GM19099 (cell line): ENCODE data around the gene ZNF133.

Source experiments
- POLR2A ChIP-seq: IDR thresholded peaks from 3 replicates; pipeline ENCODE4 v1.6.1; 2011; ENCODE audit warnings: low read depth; ENCODE audit not compliant: insufficient read length; ENCODE audit errors: extremely low read depth

The ZNF133 gene

DNA sequence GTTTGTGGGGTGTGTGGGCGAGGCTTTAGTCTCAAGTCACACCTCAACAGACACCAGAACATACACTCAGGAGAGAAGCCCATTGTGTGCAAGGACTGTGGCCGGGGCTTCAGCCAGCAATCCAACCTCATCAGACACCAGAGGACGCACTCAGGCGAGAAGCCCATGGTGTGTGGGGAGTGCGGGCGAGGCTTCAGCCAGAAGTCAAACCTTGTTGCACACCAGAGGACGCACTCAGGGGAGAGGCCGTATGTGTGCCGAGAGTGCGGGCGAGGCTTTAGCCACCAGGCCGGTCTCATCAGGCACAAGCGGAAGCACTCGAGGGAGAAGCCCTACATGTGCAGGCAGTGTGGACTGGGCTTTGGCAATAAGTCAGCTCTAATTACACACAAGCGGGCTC, 27.8 kb downstream of the ZNF133 start:
- no peak for TF ChIP-seq POLR2A

DNA sequence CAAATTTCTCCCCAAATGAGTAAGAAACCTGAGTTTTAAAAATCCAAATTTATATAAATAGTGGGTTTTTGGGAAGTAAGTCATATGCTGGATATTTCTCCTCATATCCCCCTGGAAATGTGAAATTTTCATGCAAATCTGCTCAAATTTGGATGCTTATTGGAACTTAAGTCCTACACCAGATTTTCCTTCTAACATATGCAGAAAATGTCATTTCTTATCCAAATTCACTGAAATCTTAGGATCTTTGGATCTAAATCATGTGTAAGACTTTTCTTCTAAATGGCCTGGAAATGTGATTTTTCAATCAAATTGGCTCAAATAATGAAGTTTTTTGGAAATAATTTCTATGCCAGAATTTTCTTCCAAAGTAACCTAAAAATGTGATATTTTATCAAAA, 33.0 kb downstream of the ZNF133 start:
- TF ChIP-seq POLR2A = no peak

DNA sequence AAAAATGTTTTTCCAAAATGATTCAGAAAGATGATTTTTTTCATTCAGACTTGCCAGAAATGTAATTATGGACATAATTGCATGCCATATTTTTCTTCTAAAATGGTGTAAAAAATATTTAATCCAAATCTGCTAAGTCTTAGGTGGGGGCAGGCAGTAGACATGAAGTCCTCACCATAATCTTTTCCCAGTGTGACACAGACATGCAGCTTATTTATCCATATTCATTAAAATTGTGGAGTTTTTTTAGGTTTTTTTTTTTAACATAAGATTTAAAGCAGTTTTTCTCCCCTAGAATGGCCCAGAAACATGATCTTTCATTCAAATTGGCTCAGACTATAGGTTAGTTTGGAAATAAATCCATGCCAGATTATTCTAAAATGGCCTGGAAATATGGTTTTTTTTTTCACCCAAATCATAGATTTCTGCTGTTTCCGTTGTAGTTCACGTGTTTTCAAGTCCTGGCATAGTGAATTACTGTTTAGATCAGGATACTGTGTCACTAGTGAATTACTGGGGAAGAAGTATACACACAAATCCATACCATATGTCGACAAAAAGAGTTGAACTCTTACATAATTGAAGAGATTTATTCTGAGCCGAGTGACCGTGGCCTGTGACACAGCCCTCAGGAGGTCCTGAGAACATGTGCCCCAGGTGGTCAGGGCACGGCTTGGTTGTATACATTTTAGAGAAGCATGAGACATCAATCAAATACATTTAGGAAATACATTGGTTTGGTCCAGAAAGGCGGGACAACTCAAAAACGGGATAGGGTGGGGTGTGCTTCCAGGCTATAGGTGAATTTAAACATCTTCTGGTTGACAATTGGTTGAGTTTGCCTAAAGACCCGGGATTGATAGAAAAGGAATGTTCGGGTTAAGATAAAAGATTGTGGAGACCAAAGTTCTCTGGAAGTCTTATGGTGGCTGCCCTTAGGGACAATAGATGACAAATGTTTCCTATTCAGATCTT, 33.9 kb downstream of the ZNF133 start:
- TF ChIP-seq POLR2A = no peak

DNA sequence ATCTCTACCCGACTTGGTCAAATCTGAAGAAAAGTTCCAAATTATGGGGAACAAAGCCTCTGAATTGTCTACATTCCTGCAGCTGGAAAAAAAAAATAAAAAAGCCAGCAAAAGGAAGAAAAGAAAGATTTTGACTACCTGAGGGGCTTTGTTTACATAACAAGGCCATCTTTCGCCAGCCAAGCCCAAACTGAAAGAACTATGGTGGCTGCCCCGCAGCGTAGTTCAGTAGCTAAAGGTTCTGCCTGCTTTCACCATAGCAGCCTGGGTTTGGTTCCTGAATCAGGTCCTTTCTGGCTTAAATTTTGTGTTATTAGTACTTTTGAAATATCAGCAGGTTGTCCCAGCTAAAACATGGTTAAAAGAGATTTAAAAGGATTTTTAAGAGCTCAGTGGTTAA, 35.4 kb downstream of the ZNF133 start:
- no peak for TF ChIP-seq POLR2A

DNA sequence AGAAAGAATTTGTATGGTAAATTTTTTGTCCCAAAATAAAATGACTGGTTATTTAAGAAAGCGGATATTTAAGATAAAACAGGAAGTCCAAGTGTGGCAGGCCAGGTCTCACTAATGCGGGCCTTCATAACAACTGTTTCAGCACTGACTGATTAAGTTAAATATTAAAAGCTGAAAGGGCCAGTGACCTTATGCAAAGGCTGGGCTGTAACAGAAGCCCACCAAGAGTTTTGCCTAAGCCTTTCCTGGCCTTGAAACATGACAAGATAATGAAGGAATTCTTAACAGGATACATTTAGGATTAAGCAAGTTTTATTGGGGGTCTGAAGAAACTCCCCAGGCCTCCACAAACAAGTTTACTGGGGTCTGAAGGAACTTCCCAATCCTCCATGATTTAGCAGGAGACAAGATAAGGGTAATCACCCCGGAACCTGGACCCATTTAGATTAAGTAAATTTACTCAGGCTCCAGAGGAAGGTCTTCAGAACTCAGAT, 36.3 kb downstream of the ZNF133 start:
- TF ChIP-seq POLR2A = no peak

DNA sequence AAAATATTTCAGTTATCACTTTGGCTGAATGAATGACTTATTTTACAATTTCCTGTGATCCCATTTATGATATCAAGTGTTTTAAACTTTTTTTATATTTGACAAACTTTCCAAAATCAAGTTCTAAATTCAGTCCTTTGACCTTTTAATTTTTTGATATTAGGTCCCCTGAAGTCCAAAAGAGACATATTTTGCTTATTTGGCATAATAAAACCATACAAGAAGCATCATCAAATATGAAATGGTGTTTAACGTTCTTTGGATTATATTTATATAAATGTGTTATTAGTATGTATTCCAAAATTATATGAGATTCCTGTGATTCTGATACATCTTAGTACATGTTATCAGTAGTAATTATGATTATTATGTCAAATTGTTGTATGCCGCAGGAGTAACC, 38.7 kb downstream of the ZNF133 start:
- no peak for TF ChIP-seq POLR2A

DNA sequence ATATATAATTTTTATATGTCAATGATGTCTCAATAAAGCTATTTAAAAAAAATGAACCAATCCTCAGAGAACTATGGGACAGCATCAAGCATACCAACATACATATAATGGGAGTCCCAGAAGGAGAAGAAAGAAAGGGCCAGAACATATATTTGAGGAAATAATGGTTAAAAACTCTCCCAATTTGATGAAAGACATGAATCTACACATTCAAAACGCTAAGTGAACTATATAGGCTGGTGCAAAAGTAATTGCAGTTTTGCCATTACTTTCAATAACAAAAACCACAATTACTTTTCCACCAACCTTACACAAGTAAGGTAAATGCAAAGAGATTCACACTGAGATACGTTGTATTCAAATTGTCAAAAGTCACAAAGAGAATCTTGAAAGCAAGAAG, 43.4 kb downstream of the ZNF133 start:
- TF ChIP-seq POLR2A = no peak

DNA sequence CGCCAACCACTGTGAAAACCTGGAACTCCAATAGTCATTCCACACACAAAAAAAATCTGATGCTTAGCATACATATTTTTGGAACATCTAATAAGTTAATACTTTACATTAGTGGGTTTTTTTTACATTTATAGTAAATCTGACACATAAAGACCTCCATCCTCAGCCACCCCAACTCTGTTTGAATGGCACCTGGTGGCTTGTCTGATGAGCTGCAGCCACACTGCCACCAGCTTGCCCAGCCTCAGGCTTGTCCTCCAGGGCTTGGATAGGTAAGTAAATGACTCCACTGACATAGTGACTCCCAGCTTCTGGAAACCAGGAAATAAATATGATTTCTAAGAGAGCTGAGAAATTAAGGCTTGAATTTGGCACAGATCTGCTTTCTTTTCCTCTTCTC, 71.5 kb downstream of the ZNF133 start:
- TF ChIP-seq POLR2A = no peak

DNA sequence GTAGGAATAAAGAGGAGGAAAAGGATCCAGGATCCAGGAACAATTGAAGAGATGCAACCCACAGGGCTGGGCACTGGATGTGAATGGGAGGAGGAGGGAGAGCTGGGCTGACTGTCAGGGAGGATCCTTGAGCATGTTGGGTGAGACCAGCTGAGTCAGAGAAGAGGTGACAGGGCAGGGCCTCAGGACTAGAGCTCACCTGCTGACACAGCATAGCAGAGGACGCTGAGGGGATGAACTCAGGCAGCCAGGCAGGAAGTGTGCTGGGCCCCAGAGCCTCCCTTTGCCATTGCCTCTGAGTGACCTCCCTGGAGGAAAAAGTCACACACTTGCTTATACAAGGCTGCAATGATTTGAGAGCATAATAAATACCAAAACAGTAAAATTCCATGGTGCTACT, 72.3 kb downstream of the ZNF133 start:
- no peak for TF ChIP-seq POLR2A

DNA sequence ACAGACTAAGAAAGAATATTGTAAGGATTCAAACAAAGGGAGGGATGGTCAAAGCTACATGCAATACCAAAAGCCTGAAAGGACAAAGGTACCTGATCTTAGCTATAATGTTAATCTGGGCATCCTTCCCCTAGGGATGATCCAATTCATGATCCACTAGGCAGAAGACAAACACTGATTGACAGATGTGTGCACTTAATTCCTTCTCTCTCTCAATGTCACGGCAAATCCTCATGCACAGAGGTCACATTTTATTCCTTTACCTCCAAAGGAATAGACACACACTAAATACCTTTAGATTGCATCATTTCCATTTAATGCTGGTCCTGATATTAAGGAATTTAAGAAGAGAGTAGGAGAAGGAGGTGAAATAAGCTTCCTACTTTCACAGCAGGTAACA, 73.4 kb downstream of the ZNF133 start:
- TF ChIP-seq POLR2A = no peak

DNA sequence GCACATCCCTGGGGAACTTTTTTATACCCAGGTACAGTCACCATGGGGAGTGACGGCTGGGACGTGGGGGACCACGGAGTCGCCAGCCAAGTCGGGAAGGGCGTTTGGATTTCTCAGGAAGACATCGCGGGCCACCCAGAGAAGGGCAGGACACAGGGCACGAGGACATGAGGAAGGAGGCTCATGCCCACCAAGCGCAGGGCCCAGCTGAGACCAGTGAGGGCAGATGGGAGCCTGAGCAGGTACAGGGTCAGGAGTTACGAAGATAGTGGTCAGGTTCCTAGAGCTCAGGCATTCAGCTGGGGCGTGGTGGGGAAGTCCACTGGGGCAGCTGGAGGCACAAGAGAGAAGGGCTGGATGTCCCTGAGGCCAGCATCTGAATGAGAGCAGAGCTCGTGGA, 74.6 kb downstream of the ZNF133 start:
- no peak for TF ChIP-seq POLR2A

DNA sequence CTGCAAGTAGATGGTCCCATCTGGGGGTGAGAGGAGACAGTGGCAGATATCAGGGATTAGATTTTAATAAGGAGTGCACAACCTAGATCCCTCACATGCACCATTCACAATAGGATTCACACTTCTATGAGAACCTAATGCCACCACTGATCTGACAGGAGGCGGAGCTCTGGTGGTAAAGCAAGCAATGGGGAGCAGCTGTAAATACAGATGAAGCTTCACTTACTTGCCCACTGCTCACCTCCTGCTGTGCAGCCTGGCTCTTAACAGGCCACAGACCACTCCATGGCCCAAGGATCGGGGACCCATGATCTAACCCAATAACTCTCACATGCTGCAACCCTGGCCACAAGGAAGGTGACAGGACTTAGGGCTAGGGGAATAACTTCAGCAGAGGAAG, 75.4 kb downstream of the ZNF133 start:
- no peak for TF ChIP-seq POLR2A

DNA sequence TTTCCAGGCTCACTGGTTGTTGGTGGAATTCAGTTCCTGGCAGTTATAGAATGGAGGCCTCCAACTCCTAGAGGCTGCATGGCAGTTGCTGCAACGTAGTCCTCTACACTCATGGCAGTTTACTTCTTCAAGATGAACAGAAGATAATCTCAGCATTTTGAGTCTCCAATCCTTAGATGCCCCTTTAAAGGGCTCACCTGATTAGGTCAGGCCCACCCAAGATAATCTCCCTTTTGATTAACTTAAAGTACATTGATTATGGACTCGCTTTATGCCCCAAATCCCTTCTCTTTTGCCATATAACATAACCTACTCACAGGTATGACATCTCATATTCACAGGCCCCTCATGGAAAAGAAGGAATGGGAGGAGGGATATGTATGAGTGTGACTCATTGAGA, 76.4 kb downstream of the ZNF133 start:
- no peak for TF ChIP-seq POLR2A
